ENCODE data around the gene IL1RL1. TPM values are rescaled to one million over a fixed set of nuclear protein-coding genes. Genes with fewer than 3 reads are reported as not detected.

Gene IL1RL1
- total RNA-seq, 1 experiment from 2014 or later, result not detected

DNA sequence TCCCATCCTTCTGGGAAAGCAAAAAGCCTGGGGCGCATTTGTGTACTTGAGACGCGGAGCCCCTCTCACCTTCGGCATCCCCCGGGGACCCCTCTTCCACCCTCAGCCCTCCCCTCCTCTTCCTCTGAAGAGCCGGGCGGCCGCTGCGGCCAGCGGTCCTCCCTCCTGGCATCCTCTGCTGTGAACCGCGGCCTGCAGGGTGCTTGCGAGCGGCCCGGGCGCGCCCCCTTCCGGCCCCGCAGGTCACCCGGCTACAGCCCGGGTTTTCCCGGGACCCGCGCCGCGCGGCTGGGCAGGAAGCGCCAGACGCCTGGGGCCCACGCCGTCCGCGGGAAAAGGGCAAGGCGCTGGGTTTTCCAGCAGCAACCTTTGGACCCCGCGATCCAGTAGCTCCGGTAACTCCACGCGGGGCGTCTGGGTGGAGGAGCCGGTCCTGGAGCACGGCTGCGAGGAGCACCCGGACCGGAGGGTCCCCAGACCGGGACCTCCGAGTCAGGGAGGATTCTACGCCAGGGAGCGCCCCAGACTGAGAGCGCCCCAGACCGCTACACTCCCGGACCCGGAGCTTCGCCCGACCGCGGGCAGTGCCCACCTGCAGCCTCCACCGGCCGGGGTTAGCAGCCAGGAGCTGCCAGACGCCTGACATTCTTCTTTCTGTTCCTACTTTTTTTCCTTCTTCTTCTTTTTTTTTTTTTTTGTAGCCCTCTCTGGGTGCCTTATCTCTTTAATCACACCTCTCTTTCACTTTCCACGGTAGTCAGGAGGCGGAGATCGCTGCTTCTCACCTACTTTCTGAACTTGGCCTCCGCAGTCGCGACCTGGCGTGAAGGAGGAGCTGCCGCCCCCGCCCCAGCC lies 44.4 kb downstream of the IL1RL1 start, which contains the start of gene IL18R1 (continued):
- TF ChIP-seq, protein P1, sequence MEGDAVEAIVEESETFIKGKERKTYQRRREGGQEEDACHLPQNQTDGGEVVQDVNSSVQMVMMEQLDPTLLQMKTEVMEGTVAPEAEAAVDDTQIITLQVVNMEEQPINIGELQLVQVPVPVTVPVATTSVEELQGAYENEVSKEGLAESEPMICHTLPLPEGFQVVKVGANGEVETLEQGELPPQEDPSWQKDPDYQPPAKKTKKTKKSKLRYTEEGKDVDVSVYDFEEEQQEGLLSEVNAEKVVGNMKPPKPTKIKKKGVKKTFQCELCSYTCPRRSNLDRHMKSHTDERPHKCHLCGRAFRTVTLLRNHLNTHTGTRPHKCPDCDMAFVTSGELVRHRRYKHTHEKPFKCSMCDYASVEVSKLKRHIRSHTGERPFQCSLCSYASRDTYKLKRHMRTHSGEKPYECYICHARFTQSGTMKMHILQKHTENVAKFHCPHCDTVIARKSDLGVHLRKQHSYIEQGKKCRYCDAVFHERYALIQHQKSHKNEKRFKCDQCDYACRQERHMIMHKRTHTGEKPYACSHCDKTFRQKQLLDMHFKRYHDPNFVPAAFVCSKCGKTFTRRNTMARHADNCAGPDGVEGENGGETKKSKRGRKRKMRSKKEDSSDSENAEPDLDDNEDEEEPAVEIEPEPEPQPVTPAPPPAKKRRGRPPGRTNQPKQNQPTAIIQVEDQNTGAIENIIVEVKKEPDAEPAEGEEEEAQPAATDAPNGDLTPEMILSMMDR (IDR thresholded peaks at IDR 0.05), result peak; percentile 59; the same call in 1 of the 2 replicates
- TF ChIP-seq, protein P2, sequence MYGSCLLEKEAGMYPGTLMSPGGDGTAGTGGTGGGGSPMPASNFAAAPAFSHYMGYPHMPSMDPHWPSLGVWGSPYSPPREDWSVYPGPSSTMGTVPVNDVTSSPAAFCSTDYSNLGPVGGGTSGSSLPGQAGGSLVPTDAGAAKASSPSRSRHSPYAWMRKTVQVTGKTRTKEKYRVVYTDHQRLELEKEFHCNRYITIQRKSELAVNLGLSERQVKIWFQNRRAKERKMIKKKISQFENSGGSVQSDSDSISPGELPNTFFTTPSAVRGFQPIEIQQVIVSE (CRISPR knock-in tag; IDR thresholded peaks at IDR 0.05; ENCODE audit: borderline replicate concordance), result no peak
- TF ChIP-seq ELF4 (CRISPR knock-in tag; IDR thresholded peaks at IDR 0.05; ENCODE audit: low read depth) (peak; percentile 44; the same call in 1 of the 2 replicates), NFYB (CRISPR knock-in tag; conservative IDR thresholded peaks at IDR 0.05; ENCODE audit: low read depth) (no peak), RORB (CRISPR knock-in tag; IDR thresholded peaks at IDR 0.05) (no peak)
- TF ChIP-seq, protein P3, sequence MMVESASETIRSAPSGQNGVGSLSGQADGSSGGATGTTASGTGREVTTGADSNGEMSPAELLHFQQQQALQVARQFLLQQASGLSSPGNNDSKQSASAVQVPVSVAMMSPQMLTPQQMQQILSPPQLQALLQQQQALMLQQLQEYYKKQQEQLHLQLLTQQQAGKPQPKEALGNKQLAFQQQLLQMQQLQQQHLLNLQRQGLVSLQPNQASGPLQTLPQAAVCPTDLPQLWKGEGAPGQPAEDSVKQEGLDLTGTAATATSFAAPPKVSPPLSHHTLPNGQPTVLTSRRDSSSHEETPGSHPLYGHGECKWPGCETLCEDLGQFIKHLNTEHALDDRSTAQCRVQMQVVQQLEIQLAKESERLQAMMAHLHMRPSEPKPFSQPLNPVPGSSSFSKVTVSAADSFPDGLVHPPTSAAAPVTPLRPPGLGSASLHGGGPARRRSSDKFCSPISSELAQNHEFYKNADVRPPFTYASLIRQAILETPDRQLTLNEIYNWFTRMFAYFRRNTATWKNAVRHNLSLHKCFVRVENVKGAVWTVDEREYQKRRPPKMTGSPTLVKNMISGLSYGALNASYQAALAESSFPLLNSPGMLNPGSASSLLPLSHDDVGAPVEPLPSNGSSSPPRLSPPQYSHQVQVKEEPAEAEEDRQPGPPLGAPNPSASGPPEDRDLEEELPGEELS (CRISPR knock-in tag; IDR thresholded peaks at IDR 0.05), result peak; percentile 70; the same call in 1 of the 2 replicates
- TF ChIP-seq, protein P4, sequence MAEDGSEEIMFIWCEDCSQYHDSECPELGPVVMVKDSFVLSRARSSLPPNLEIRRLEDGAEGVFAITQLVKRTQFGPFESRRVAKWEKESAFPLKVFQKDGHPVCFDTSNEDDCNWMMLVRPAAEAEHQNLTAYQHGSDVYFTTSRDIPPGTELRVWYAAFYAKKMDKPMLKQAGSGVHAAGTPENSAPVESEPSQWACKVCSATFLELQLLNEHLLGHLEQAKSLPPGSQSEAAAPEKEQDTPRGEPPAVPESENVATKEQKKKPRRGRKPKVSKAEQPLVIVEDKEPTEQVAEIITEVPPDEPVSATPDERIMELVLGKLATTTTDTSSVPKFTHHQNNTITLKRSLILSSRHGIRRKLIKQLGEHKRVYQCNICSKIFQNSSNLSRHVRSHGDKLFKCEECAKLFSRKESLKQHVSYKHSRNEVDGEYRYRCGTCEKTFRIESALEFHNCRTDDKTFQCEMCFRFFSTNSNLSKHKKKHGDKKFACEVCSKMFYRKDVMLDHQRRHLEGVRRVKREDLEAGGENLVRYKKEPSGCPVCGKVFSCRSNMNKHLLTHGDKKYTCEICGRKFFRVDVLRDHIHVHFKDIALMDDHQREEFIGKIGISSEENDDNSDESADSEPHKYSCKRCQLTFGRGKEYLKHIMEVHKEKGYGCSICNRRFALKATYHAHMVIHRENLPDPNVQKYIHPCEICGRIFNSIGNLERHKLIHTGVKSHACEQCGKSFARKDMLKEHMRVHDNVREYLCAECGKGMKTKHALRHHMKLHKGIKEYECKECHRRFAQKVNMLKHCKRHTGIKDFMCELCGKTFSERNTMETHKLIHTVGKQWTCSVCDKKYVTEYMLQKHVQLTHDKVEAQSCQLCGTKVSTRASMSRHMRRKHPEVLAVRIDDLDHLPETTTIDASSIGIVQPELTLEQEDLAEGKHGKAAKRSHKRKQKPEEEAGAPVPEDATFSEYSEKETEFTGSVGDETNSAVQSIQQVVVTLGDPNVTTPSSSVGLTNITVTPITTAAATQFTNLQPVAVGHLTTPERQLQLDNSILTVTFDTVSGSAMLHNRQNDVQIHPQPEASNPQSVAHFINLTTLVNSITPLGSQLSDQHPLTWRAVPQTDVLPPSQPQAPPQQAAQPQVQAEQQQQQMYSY (CRISPR knock-in tag; IDR thresholded peaks at IDR 0.05), result peak; percentile 93
- TF ChIP-seq, protein P5, sequence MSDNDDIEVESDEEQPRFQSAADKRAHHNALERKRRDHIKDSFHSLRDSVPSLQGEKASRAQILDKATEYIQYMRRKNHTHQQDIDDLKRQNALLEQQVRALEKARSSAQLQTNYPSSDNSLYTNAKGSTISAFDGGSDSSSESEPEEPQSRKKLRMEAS (CRISPR knock-in tag; IDR thresholded peaks at IDR 0.05), result peak; percentile 14; the same call in 1 of the 2 replicates

DNA sequence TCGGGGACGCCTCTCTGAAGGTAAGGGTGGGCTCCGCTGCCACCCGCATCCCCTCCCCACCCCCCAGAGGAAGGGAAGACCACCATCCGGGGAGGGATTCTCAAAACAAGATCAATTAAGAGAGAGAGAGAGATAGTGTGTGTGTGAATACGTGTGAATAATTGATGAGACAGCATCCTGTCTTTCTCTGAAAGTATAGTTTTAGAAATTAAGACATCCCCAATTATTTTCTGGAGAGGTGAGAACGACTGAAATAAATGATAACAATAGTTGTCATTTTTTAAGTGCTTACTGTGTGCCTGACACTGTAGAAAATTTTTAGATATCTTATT lies 45.0 kb downstream of the IL1RL1 start:
- Mint-ChIP-seq H3K27ac (no peak overlapping the region), H3K27me3 (ENCODE audit: low read depth) (peaks cover 32% of the 10 kb centered on the region), H3K4me1 (peaks cover 5% of the 10 kb centered on the region), H3K4me3 (peak overlapping the region; percentile 83), H3K36me3 (no peaks in the 10 kb centered on the region), H3K9me3 (no peaks in the 10 kb centered on the region)
- DNase-seq (ENCODE audit: low spot score), result no peak
- POLR2A ChIA-PET, result no interaction called here
- CTCF ChIA-PET, result interaction anchor here (0.6 to 1.7 kb wide), 12 partner anchors 16 to 1379 kb away, joined by 3 to 14 read pairs (median 4); partner anchors contain the start of gene IL1RL1
- ATAC-seq, result no peak
- TF ChIP-seq OVOL2 (CRISPR knock-in tag; IDR thresholded peaks at IDR 0.05; ENCODE audit: borderline replicate concordance), result no peak
- TF ChIP-seq, protein P6, sequence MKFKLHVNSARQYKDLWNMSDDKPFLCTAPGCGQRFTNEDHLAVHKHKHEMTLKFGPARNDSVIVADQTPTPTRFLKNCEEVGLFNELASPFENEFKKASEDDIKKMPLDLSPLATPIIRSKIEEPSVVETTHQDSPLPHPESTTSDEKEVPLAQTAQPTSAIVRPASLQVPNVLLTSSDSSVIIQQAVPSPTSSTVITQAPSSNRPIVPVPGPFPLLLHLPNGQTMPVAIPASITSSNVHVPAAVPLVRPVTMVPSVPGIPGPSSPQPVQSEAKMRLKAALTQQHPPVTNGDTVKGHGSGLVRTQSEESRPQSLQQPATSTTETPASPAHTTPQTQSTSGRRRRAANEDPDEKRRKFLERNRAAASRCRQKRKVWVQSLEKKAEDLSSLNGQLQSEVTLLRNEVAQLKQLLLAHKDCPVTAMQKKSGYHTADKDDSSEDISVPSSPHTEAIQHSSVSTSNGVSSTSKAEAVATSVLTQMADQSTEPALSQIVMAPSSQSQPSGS (CRISPR knock-in tag; IDR thresholded peaks at IDR 0.05; ENCODE audit: borderline replicate concordance, low read depth), result no peak
- TF ChIP-seq, protein P7, sequence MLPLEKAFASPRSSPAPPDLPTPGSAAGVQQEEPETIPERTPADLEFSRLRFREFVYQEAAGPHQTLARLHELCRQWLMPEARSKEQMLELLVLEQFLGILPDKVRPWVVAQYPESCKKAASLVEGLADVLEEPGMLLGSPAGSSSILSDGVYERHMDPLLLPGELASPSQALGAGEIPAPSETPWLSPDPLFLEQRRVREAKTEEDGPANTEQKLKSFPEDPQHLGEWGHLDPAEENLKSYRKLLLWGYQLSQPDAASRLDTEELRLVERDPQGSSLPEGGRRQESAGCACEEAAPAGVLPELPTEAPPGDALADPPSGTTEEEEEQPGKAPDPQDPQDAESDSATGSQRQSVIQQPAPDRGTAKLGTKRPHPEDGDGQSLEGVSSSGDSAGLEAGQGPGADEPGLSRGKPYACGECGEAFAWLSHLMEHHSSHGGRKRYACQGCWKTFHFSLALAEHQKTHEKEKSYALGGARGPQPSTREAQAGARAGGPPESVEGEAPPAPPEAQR (CRISPR knock-in tag; IDR thresholded peaks at IDR 0.05), result no peak
- TF ChIP-seq, protein P1 (IDR thresholded peaks at IDR 0.05), result no peak
- TF ChIP-seq ZBTB21 (CRISPR knock-in tag; IDR thresholded peaks at IDR 0.05; ENCODE audit: borderline replicate concordance), result no peak
- TF ChIP-seq, protein P8, sequence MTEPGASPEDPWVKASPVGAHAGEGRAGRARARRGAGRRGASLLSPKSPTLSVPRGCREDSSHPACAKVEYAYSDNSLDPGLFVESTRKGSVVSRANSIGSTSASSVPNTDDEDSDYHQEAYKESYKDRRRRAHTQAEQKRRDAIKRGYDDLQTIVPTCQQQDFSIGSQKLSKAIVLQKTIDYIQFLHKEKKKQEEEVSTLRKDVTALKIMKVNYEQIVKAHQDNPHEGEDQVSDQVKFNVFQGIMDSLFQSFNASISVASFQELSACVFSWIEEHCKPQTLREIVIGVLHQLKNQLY (CRISPR knock-in tag; IDR thresholded peaks at IDR 0.05), result no peak
- no peak for TF ChIP-seq JUN (CRISPR knock-in tag; IDR thresholded peaks at IDR 0.05)
- TF ChIP-seq ZNF138 (CRISPR knock-in tag; conservative IDR thresholded peaks at IDR 0.05), result no peak
- no peak for TF ChIP-seq TEAD4 (CRISPR knock-in tag; IDR thresholded peaks at IDR 0.05)
- TF ChIP-seq, protein P9, sequence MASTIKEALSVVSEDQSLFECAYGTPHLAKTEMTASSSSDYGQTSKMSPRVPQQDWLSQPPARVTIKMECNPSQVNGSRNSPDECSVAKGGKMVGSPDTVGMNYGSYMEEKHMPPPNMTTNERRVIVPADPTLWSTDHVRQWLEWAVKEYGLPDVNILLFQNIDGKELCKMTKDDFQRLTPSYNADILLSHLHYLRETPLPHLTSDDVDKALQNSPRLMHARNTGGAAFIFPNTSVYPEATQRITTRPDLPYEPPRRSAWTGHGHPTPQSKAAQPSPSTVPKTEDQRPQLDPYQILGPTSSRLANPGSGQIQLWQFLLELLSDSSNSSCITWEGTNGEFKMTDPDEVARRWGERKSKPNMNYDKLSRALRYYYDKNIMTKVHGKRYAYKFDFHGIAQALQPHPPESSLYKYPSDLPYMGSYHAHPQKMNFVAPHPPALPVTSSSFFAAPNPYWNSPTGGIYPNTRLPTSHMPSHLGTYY (CRISPR knock-in tag; IDR thresholded peaks at IDR 0.05), result no peak
- no peak for TF ChIP-seq SOX15 (CRISPR knock-in tag; IDR thresholded peaks at IDR 0.05)

Data from WTC11 (cell line).